ENCODE measurements around the gene WIF1. TPM values are rescaled to one million over a fixed set of nuclear protein-coding genes. Genes with fewer than 3 reads are reported as not detected.

The WIF1 gene
- not detected in 2 replicates for total RNA-seq

GRCh38 chr12:65121049-65121955 is at the start of gene WIF1:
TSS of gene WIF1 (minus strand) at chr12:65121305. CDS start at chr12:65121191, 114 bp downstream.

GRCh38 chr12:65169320-65170208 is 48.5 kb upstream of the WIF1 start, which contains the start of gene LEMD3:
TSS of gene LEMD3 (plus strand) at chr12:65169583. CDS start at chr12:65169597, 14 bp downstream.

Other genes starting within 250 kb of the WIF1 start
- gene LEMD3, start 48.3 kb upstream of the WIF1 start, total RNA-seq = 22.9 and 24.3 TPM in 2 replicates
- 72.3 and 96.9 TPM in 2 replicates for gene MSRB3, start 157.4 kb upstream of the WIF1 start, total RNA-seq